HL-60 (cell line): ENCODE measurements around the gene TMEM100.

ENCODE experiments used
- DNase-seq, 2 experiments: peaks; one replicate each; pipeline ENCODE4 v3.0.0-alpha.2; 2010 to 2020; ENCODE audit warnings: low read depth in 1 of 2, low spot score in 1 of 2
- H3K27ac ChIP-seq: fragments of 250-450 bp; sonication (Bioruptor Pico); replicated peaks from 2 replicates; pipeline ENCODE4 v1.5.1; 2020; ENCODE audit warnings: mild to moderate bottlenecking, moderate library complexity
- H3K27me3 ChIP-seq: fragments of 250-450 bp; sonication (Bioruptor Pico); 2 replicates; pipeline ENCODE4 v1.5.1; 2021; ENCODE audit warnings: mild to moderate bottlenecking, moderate library complexity; ENCODE audit not compliant: insufficient read depth, poor library complexity, severe bottlenecking
- H3K4me3 ChIP-seq: replicated peaks from 2 replicates; pipeline ENCODE4 v1.5.1; 2011; ENCODE audit warnings: mild to moderate bottlenecking, control low read depth, low read length; ENCODE audit not compliant: insufficient read depth
- CTCF ChIP-seq: IDR thresholded peaks from one replicate; pipeline ENCODE4 v1.5.1; 2011; ENCODE audit warnings: low read length, control low read depth, inconsistent platforms; ENCODE audit not compliant: insufficient read depth
- GABPA ChIP-seq: IDR thresholded peaks from 2 replicates; pipeline ENCODE4 v1.6.1; 2012; ENCODE audit warnings: low read depth
- POLR2AphosphoS5 ChIP-seq: IDR thresholded peaks from 2 replicates; pipeline ENCODE4 v1.6.1; 2012; ENCODE audit warnings: low read depth
- REST ChIP-seq: IDR thresholded peaks from 2 replicates; pipeline ENCODE4 v1.6.1; 2012; ENCODE audit warnings: low read depth; ENCODE audit not compliant: insufficient replicate concordance
- SPI1 ChIP-seq: IDR thresholded peaks from 2 replicates; pipeline ENCODE4 v1.6.1; 2012; ENCODE audit warnings: low read depth, mild to moderate bottlenecking, borderline replicate concordance

The TMEM100 gene

GRCh38 chr17:55687037-55687436 is 35.6 kb downstream of the TMEM100 start:
- Histone ChIP-seq H3K27ac (no peak overlapping the region), H3K4me3 (no peak overlapping the region), H3K27me3 (no peaks in the 10 kb centered on the region)
- TF ChIP-seq REST = no peak
- no peak for TF ChIP-seq CTCF
- no peak for TF ChIP-seq POLR2AphosphoS5
- no peak for TF ChIP-seq GABPA
- TF ChIP-seq SPI1 = no peak
- no peak for DNase-seq

- TF ChIP-seq CTCF (no peak), SPI1 (no peak), POLR2AphosphoS5 (no peak), GABPA (no peak), REST (no peak)
- DNase-seq = no peak
- Histone ChIP-seq H3K27me3 (no peaks in the 10 kb centered on the region), H3K27ac (no peak overlapping the region), H3K4me3 (no peak overlapping the region)
Measured at GRCh38 chr17:55683550-55684315, 38.9 kb downstream of the TMEM100 start.

- no peak overlapping the region for H3K27ac ChIP-seq
- no peak overlapping the region for H3K4me3 ChIP-seq
- TF ChIP-seq GABPA = no peak
- no peak for TF ChIP-seq POLR2AphosphoS5
- no peak for TF ChIP-seq REST
- no peak for TF ChIP-seq CTCF
- no peak for TF ChIP-seq SPI1
- no peaks in the 10 kb centered on the region for H3K27me3 ChIP-seq
- DNase-seq = no peak
Measured at GRCh38 chr17:55681342-55681700, 41.3 kb downstream of the TMEM100 start.
